DMS79 (cell line): Measurements from ENCODE around the gene EMILIN2.

Source experiments
- DNase-seq: peaks from one replicate; lab custom pipeline; 2025; lab: John Stamatoyannopoulos, UW

EMILIN2 gene

GRCh38 chr18:2878656-2879330 is 32.0 kb downstream of the EMILIN2 start:
- DNase-seq: no peak

GRCh38 chr18:2879889-2880288 is 33.1 kb downstream of the EMILIN2 start:
- DNase-seq: no peak

GRCh38 chr18:2880473-2880872 is 33.7 kb downstream of the EMILIN2 start:
- no peak for DNase-seq

- peak; percentile 92 for DNase-seq
These were observed 34.5 kb downstream of the EMILIN2 start for GRCh38 chr18:2881088-2881839.

GRCh38 chr18:2881840-2882195 is 35.0 kb downstream of the EMILIN2 start:
- DNase-seq: no peak

- DNase-seq: no peak
These were observed 35.4 kb downstream of the EMILIN2 start for GRCh38 chr18:2882201-2882600.

GRCh38 chr18:2883076-2883735 is 36.4 kb downstream of the EMILIN2 start:
- peak; percentile 93 for DNase-seq

- DNase-seq: no peak
These were observed 38.0 kb downstream of the EMILIN2 start for GRCh38 chr18:2884706-2885285.

- DNase-seq: no peak
These were observed 40.7 kb downstream of the EMILIN2 start for GRCh38 chr18:2887470-2887869.

GRCh38 chr18:2889761-2890192 is 43.0 kb downstream of the EMILIN2 start:
- DNase-seq: no peak

GRCh38 chr18:2890606-2891005 is 43.8 kb downstream of the EMILIN2 start:
- no peak for DNase-seq

- no peak for DNase-seq
These were observed 45.0 kb downstream of the EMILIN2 start for GRCh38 chr18:2891526-2892431.

- no peak for DNase-seq
These were observed 46.2 kb downstream of the EMILIN2 start for GRCh38 chr18:2893056-2893455.

- no peak for DNase-seq
These were observed 46.9 kb downstream of the EMILIN2 start for GRCh38 chr18:2893676-2894075.

- DNase-seq: no peak
These were observed 47.5 kb downstream of the EMILIN2 start for GRCh38 chr18:2894131-2894840.

- no peak for DNase-seq
These were observed 48.1 kb downstream of the EMILIN2 start for GRCh38 chr18:2894841-2895370.

- DNase-seq: no peak
These were observed 48.6 kb downstream of the EMILIN2 start for GRCh38 chr18:2895391-2895790.

- DNase-seq: no peak
These were observed 50.2 kb downstream of the EMILIN2 start for GRCh38 chr18:2896990-2897389.

- no peak for DNase-seq
These were observed 50.8 kb downstream of the EMILIN2 start for GRCh38 chr18:2897448-2898185.

- DNase-seq: no peak
These were observed 51.4 kb downstream of the EMILIN2 start for GRCh38 chr18:2898186-2898640.
